SJCRH30 (cell line): ENCODE data around the gene PRPF6. TPM values are rescaled to one million over a fixed set of nuclear protein-coding genes. Genes with fewer than 3 reads are reported as not detected.

Source experiments
- DNase-seq, 2 experiments: peaks; one replicate each; pipeline ENCODE4 v3.0.0-alpha.2; 2015 to 2020
- H3K27ac ChIP-seq: fragments of 250-450 bp; sonication (Bioruptor Pico); 2 replicates; pipeline ENCODE4 v1.5.1; 2020; ENCODE audit warnings: mild to moderate bottlenecking, moderate library complexity
- H3K27me3 ChIP-seq: fragments of 250-450 bp; sonication (Bioruptor Pico); 2 replicates; pipeline ENCODE4 v1.5.1; 2020; ENCODE audit warnings: mild to moderate bottlenecking, moderate library complexity
- H3K36me3 ChIP-seq: fragments of 250-450 bp; sonication (Bioruptor Pico); 2 replicates; pipeline ENCODE4 v1.5.1; 2020; ENCODE audit warnings: mild to moderate bottlenecking, moderate library complexity
- H3K4me1 ChIP-seq: fragments of 250-450 bp; sonication (Bioruptor Pico); 2 replicates; pipeline ENCODE4 v1.5.1; 2020; ENCODE audit warnings: mild to moderate bottlenecking, moderate library complexity
- H3K4me3 ChIP-seq: fragments of 250-450 bp; sonication (Bioruptor Pico); 2 replicates; pipeline ENCODE4 v1.5.1; 2020; ENCODE audit warnings: mild to moderate bottlenecking, moderate library complexity
- H3K9me3 ChIP-seq: fragments of 250-450 bp; sonication (Bioruptor Pico); replicated peaks from 2 replicates; pipeline ENCODE4 v1.5.1; 2020; ENCODE audit warnings: mild to moderate bottlenecking, moderate library complexity
- total RNA-seq: library from RNA; depleted of rRNA; stranded (reverse); fragments of >200 nt; shearing (Covaris generic); gene quantifications from 2 replicates; pipeline ENCODE4 v1.2.3, GENCODE V29; 2014

Gene PRPF6
- total RNA-seq, 1 experiment from 2014 or later = 70.1 TPM

- Histone ChIP-seq H3K27ac (peak within 1 kb of the TSS; percentile 9; the same call in 1 of the 2 replicates), H3K4me3 (no peak within 1 kb of the TSS), H3K27me3 (peaks cover 7% of the 10 kb centered on the region; the same call in 1 of the 2 replicates), H3K4me1 (peaks cover 26% of the 10 kb centered on the region), H3K9me3 (no peaks in the 10 kb centered on the region), H3K36me3 (peaks cover 29% of the 10 kb centered on the region)
- DNase-seq = no peak
These were observed 55.0 kb downstream of the PRPF6 start, which contains the start of gene C20orf204 for GRCh38 chr20:64035933-64036345. Gene C20orf204 (plus strand): TSS chr20:64036182. CDS start chr20:64036324, 142 bp downstream.

GRCh38 chr20:64036346-64037198, 55.6 kb downstream of the PRPF6 start:
- H3K4me1 ChIP-seq = peaks cover 25% of the 10 kb centered on the region
- H3K9me3 ChIP-seq = no peaks in the 10 kb centered on the region
- peaks cover 25% of the 10 kb centered on the region for H3K36me3 ChIP-seq
- H3K27me3 ChIP-seq = peaks cover 11% of the 10 kb centered on the region
- no peak overlapping the region for H3K4me3 ChIP-seq
- H3K27ac ChIP-seq = peak overlapping the region; percentile 9; the same call in 1 of the 2 replicates
- peak; percentile 80 to 83 for DNase-seq

GRCh38 chr20:64037199-64037497, 56.2 kb downstream of the PRPF6 start:
- H3K4me3 ChIP-seq = no peak overlapping the region
- DNase-seq = no peak
- peaks cover 17% of the 10 kb centered on the region for H3K27me3 ChIP-seq
- H3K27ac ChIP-seq = no peak overlapping the region
- peaks cover 19% of the 10 kb centered on the region for H3K36me3 ChIP-seq
- H3K4me1 ChIP-seq = peaks cover 31% of the 10 kb centered on the region
- no peaks in the 10 kb centered on the region for H3K9me3 ChIP-seq

GRCh38 chr20:64037498-64038213, 56.7 kb downstream of the PRPF6 start:
- H3K27ac ChIP-seq = no peak overlapping the region
- peaks cover 33% of the 10 kb centered on the region for H3K4me1 ChIP-seq
- no peaks in the 10 kb centered on the region for H3K9me3 ChIP-seq
- H3K27me3 ChIP-seq = peaks cover 19% of the 10 kb centered on the region
- H3K36me3 ChIP-seq = peaks cover 16% of the 10 kb centered on the region
- H3K4me3 ChIP-seq = no peak overlapping the region
- DNase-seq = no peak

GRCh38 chr20:64038224-64038564, 57.3 kb downstream of the PRPF6 start:
- Histone ChIP-seq H3K4me3 (no peak overlapping the region), H3K36me3 (peaks cover 13% of the 10 kb centered on the region), H3K9me3 (no peaks in the 10 kb centered on the region), H3K27me3 (peaks cover 19% of the 10 kb centered on the region), H3K4me1 (peaks cover 33% of the 10 kb centered on the region), H3K27ac (no peak overlapping the region)
- DNase-seq = no peak

- Histone ChIP-seq H3K4me1 (peaks cover 33% of the 10 kb centered on the region), H3K9me3 (no peaks in the 10 kb centered on the region), H3K27ac (no peak overlapping the region), H3K36me3 (peaks cover 9% of the 10 kb centered on the region), H3K4me3 (peak overlapping the region; percentile 41), H3K27me3 (peaks cover 19% of the 10 kb centered on the region)
- peak; percentile 52 to 58 for DNase-seq
These were observed 57.8 kb downstream of the PRPF6 start for GRCh38 chr20:64038565-64039292.

GRCh38 chr20:64039293-64040160, 58.6 kb downstream of the PRPF6 start:
- Histone ChIP-seq H3K27ac (no peak overlapping the region), H3K4me1 (peaks cover 34% of the 10 kb centered on the region)

GRCh38 chr20:64040231-64041039, 59.5 kb downstream of the PRPF6 start:
- Histone ChIP-seq H3K27ac (no peak overlapping the region), H3K4me3 (no peak overlapping the region), H3K4me1 (peaks cover 41% of the 10 kb centered on the region), H3K36me3 (no peaks in the 10 kb centered on the region), H3K9me3 (no peaks in the 10 kb centered on the region), H3K27me3 (peaks cover 19% of the 10 kb centered on the region)
- no peak for DNase-seq

More at GRCh38 chr20:64039293-64040160, 58.6 kb downstream of the PRPF6 start:
- no peaks in the 10 kb centered on the region for H3K9me3 ChIP-seq
- peak overlapping the region; percentile 41 for H3K4me3 ChIP-seq
- H3K27me3 ChIP-seq = peaks cover 19% of the 10 kb centered on the region
- no peak for DNase-seq
- H3K36me3 ChIP-seq = peaks cover 5% of the 10 kb centered on the region; the same call in 1 of the 2 replicates

GRCh38 chr20:64041040-64041780, 60.3 kb downstream of the PRPF6 start:
- Histone ChIP-seq H3K4me1 (peaks cover 36% of the 10 kb centered on the region), H3K36me3 (no peaks in the 10 kb centered on the region), H3K4me3 (no peak overlapping the region), H3K9me3 (no peaks in the 10 kb centered on the region), H3K27me3 (peaks cover 20% of the 10 kb centered on the region), H3K27ac (no peak overlapping the region)
- peak; percentile 44 to 54 for DNase-seq

GRCh38 chr20:64041781-64042053, 60.8 kb downstream of the PRPF6 start:
- DNase-seq = no peak

GRCh38 chr20:64042054-64042781, 61.3 kb downstream of the PRPF6 start:
- Histone ChIP-seq H3K27ac (no peak overlapping the region), H3K27me3 (peaks cover 24% of the 10 kb centered on the region), H3K9me3 (no peaks in the 10 kb centered on the region), H3K4me3 (no peak overlapping the region), H3K36me3 (no peaks in the 10 kb centered on the region), H3K4me1 (peaks cover 26% of the 10 kb centered on the region)
- no peak for DNase-seq

More at GRCh38 chr20:64041781-64042053, 60.8 kb downstream of the PRPF6 start:
- peaks cover 24% of the 10 kb centered on the region for H3K27me3 ChIP-seq
- no peaks in the 10 kb centered on the region for H3K9me3 ChIP-seq
- peaks cover 31% of the 10 kb centered on the region for H3K4me1 ChIP-seq
- H3K27ac ChIP-seq = no peak overlapping the region
- H3K36me3 ChIP-seq = no peaks in the 10 kb centered on the region
- no peak overlapping the region for H3K4me3 ChIP-seq

GRCh38 chr20:64043768-64044167, 62.8 kb downstream of the PRPF6 start:
- Histone ChIP-seq H3K36me3 (no peaks in the 10 kb centered on the region), H3K4me1 (peaks cover 24% of the 10 kb centered on the region), H3K9me3 (no peaks in the 10 kb centered on the region), H3K27me3 (peaks cover 24% of the 10 kb centered on the region), H3K27ac (no peak overlapping the region), H3K4me3 (no peak overlapping the region)
- DNase-seq = no peak
